ENCODE measurements around the gene USP1. TPM values are rescaled to one million over a fixed set of nuclear protein-coding genes. Genes with fewer than 3 reads are reported as not detected.

Gene USP1
- total RNA-seq, 1 experiment from 2014 or later: 47.2 TPM

GRCh38 chr1:62436039-62436465, 797 bp upstream of the USP1 start:
- BruUV-seq (replicated peaks): no TSS peak
- ChIA-PET CTCF (interaction anchor here (0.6 to 2.5 kb wide), 5 partner anchors 34 to 338 kb away, joined by 3 to 18 read pairs (median 4); no protein-coding TSS in a partner anchor), POLR2A (interaction anchor here (0.7 to 3.1 kb wide), 18 partner anchors 8 to 345 kb away, joined by 3 to 28 read pairs (median 4); no protein-coding TSS in a partner anchor)
- peaks cover 7% of the 10 kb centered on the region for H3K36me3 Mint-ChIP-seq (ENCODE audit: insufficient read depth, unreplicated experiment)
- TF ChIP-seq CTCF (IDR thresholded peaks at IDR 0.05; ENCODE audit: unreplicated experiment): no peak
- intact Hi-C loops (cut with micrococcal nuclease): loop anchor here (5.0 kb wide), 1 partner anchor 251 kb away; the partner anchor contains the start of gene DOCK7
- peak overlapping the region; percentile 100 for H3K27ac Mint-ChIP-seq (ENCODE audit: low read depth, unreplicated experiment)
- peak overlapping the region; percentile 69 for H3K4me3 Mint-ChIP-seq (ENCODE audit: unreplicated experiment)
- peaks cover 22% of the 10 kb centered on the region for H3K4me1 Mint-ChIP-seq (ENCODE audit: insufficient read depth, unreplicated experiment)
- H3K9me3 Mint-ChIP-seq (ENCODE audit: unreplicated experiment): no peaks in the 10 kb centered on the region
- no peaks in the 10 kb centered on the region for H3K27me3 Mint-ChIP-seq (ENCODE audit: insufficient read depth, unreplicated experiment)
- no peak for DNase-seq (ENCODE audit: unreplicated experiment)

GRCh38 chr1:62437273-62437940, 558 bp downstream of the USP1 start:
- Mint-ChIP-seq H3K27me3 (ENCODE audit: insufficient read depth, unreplicated experiment) (no peaks in the 10 kb centered on the region), H3K9me3 (ENCODE audit: unreplicated experiment) (no peaks in the 10 kb centered on the region), H3K4me1 (ENCODE audit: insufficient read depth, unreplicated experiment) (peaks cover 24% of the 10 kb centered on the region), H3K27ac (ENCODE audit: low read depth, unreplicated experiment) (peak overlapping the region; percentile 100), H3K36me3 (ENCODE audit: insufficient read depth, unreplicated experiment) (peaks cover 15% of the 10 kb centered on the region), H3K4me3 (ENCODE audit: unreplicated experiment) (peak overlapping the region; percentile 69)
- intact Hi-C loops (cut with micrococcal nuclease): loop anchor here (5.0 kb wide), 1 partner anchor 250 kb away; the partner anchor contains the start of gene DOCK7
- peak; percentile 24 for DNase-seq (ENCODE audit: unreplicated experiment)
- no TSS peak for BruUV-seq (replicated peaks)
- no peak for TF ChIP-seq CTCF (IDR thresholded peaks at IDR 0.05; ENCODE audit: unreplicated experiment)
- CTCF ChIA-PET: interaction anchor here (1.0 kb wide), 1 partner anchor 10 kb away, joined by 4 read pairs; no protein-coding TSS in a partner anchor
- POLR2A ChIA-PET: interaction anchor here (0.6 to 3.1 kb wide), 12 partner anchors 8 to 884 kb away, joined by 3 to 28 read pairs (median 3); partner anchors contain the start of gene ATG4C

- Mint-ChIP-seq H3K27ac (ENCODE audit: low read depth, unreplicated experiment) (peak overlapping the region; percentile 65), H3K9me3 (ENCODE audit: unreplicated experiment) (no peaks in the 10 kb centered on the region), H3K4me3 (ENCODE audit: unreplicated experiment) (peak overlapping the region; percentile 69), H3K4me1 (ENCODE audit: insufficient read depth, unreplicated experiment) (peaks cover 24% of the 10 kb centered on the region), H3K27me3 (ENCODE audit: insufficient read depth, unreplicated experiment) (no peaks in the 10 kb centered on the region), H3K36me3 (ENCODE audit: insufficient read depth, unreplicated experiment) (peaks cover 18% of the 10 kb centered on the region)
- peak; percentile 31 for DNase-seq (ENCODE audit: unreplicated experiment)
- ChIA-PET CTCF (interaction anchor here (1.0 kb wide), 1 partner anchor 9 kb away, joined by 4 read pairs; no protein-coding TSS in a partner anchor), POLR2A (interaction anchor here (0.8 to 2.8 kb wide), 7 partner anchors 9 to 253 kb away, joined by 3 to 10 read pairs (median 4); no protein-coding TSS in a partner anchor)
- BruUV-seq (replicated peaks): no TSS peak
- no peak for TF ChIP-seq CTCF (IDR thresholded peaks at IDR 0.05; ENCODE audit: unreplicated experiment)
- intact Hi-C loops (cut with micrococcal nuclease): loop anchor here (5.0 kb wide), 1 partner anchor 249 kb away; the partner anchor contains the start of gene DOCK7
Observed at GRCh38 chr1:62438163-62438562, 1.3 kb downstream of the USP1 start.
